PC-3 (cell line): ENCODE measurements around the gene CABCOCO1.

Experiments used
- CTCF ChIP-seq: fragments of 300-600 bp; sonication (generic); conservative IDR thresholded peaks from 2 replicates; pipeline ENCODE4 v1.5.1; 2017; ENCODE audit warnings: antibody characterized with exemption, low read depth, mild to moderate bottlenecking, low read length
- EZH2 ChIP-seq: fragments of 300-600 bp; sonication (generic); IDR thresholded peaks from one replicate; pipeline ENCODE4 v1.6.1; 2017; ENCODE audit warnings: antibody characterized with exemption, mild to moderate bottlenecking, low read length; ENCODE audit not compliant: unreplicated experiment

DNA sequence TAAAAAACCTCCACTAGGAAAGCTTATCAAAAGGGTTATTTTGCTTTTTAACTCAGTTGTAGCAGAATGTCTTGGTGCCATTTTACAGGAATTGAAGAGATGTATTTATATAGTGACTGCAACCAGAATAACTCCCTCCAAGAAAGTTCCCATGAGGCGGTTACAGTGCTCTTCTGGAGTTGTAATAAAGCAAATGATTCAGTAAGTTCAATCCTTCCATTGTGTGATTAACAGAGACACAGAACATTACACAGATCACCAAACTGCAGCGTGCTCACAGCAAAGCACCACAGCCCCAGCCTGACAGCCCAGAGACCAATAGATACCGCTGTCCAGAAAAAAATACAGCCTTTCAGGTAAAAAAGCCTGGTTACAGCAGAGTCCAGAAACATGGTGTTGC lies 21.9 kb upstream of the CABCOCO1 start:
- no peak for TF ChIP-seq CTCF
- TF ChIP-seq EZH2, result no peak
